Adipocyte (in vitro differentiated cells): ENCODE data around the gene PDE4D.

Experiments
- DNase-seq: peaks from one replicate; pipeline ENCODE4 v3.0.0-alpha.2; 2015; ENCODE audit warnings: low read depth
- H3K27me3 ChIP-seq: replicated peaks from 2 replicates; pipeline ENCODE4 v1.7.0; 2013; ENCODE audit warnings: mild to moderate bottlenecking, low read length, moderate library complexity; ENCODE audit not compliant: control insufficient read depth, insufficient read depth
- H3K36me3 ChIP-seq: 2 replicates; pipeline ENCODE4 v1.7.0; 2013; ENCODE audit warnings: low read length, mild to moderate bottlenecking, moderate library complexity; ENCODE audit not compliant: control insufficient read depth, insufficient read depth, severe bottlenecking
- H3K4me1 ChIP-seq: 2 replicates; pipeline ENCODE4 v1.7.0; 2013; ENCODE audit warnings: mild to moderate bottlenecking, low read length, moderate library complexity; ENCODE audit not compliant: control insufficient read depth, insufficient read depth
- H3K4me3 ChIP-seq: 2 replicates; pipeline ENCODE4 v1.7.0; 2013; ENCODE audit warnings: mild to moderate bottlenecking, low read length, moderate library complexity
- H3K9ac ChIP-seq: 2 replicates; pipeline ENCODE4 v1.7.0; 2013; ENCODE audit warnings: mild to moderate bottlenecking, low read length, moderate library complexity
- H3K9me3 ChIP-seq: 2 replicates; pipeline ENCODE4 v1.7.0; 2013; ENCODE audit warnings: mild to moderate bottlenecking, low read length, moderate library complexity; ENCODE audit not compliant: control insufficient read depth

Gene PDE4D

GRCh38 chr5:59276325-59276675, 617.2 kb downstream of the PDE4D start:
- DNase-seq, result no peak
- H3K4me3 ChIP-seq, result peak overlapping the region; percentile 83

DNA sequence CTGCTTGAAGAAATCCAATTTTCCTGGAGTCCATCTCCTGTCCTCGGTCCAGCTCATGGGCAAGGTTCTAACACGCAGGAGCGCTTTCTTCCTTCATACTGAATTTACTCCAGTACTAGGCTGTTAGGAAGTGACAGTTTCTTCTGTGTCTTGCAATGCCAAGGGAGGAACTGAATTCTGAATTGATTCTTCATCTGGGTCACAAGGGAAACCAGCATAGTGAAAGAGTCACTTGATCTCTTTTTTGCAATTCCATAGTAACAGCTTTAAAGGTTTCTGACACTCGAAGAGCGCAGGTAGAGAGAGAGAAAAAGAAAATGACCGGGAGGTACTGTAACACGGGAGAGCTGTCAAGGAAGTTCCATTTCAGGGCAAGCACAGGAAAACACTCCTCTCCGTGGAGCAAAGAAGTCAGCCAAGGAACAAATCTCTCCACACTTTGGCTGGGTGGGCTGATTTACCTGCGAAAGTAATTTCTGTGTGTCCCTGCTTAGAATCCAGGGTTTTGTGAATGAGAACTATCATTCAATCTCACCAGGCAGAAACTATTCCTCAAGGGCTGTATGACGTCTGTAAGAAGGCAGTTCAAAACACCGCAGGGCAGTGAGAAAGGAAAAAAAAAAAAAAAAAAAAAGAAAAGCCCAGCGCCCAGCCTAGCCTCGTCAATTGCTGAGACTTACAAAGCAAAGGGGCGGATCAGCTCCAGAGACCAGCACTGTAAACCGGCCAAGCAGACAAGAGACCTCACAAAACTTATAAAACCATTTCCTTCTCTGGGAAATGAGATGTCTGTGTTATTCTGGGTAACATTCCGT, 617.8 kb downstream of the PDE4D start:
- Histone ChIP-seq H3K27me3 (no peaks in the 10 kb centered on the region), H3K36me3 (no peaks in the 10 kb centered on the region), H3K9me3 (no peaks in the 10 kb centered on the region), H3K4me3 (peak overlapping the region; percentile 83), H3K9ac (peak overlapping the region; percentile 1), H3K4me1 (peaks cover 18% of the 10 kb centered on the region)
- DNase-seq, result peak; percentile 36

More at GRCh38 chr5:59276325-59276675, 617.2 kb downstream of the PDE4D start:
- Histone ChIP-seq H3K4me1 (peaks cover 18% of the 10 kb centered on the region), H3K36me3 (no peaks in the 10 kb centered on the region), H3K9ac (no peak overlapping the region), H3K9me3 (no peaks in the 10 kb centered on the region), H3K27me3 (no peaks in the 10 kb centered on the region)

DNA sequence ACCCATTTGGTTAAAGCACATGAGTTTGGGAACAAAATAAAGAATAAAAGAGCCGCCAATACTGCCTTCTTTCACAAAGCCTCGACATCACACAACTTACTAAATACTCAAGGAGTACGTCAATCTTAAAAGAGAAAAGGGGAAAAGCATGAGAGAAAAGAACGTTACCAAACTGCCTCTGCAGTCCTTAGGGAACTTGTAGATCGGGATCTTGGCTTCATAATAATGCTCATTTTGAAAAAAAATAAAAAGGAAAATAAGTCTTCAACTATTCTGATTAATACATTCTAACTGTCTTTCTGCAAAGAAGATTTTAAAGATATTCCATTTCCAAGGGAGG, 618.4 kb downstream of the PDE4D start:
- no peak for DNase-seq
- Histone ChIP-seq H3K36me3 (no peaks in the 10 kb centered on the region), H3K9me3 (no peaks in the 10 kb centered on the region), H3K4me1 (peaks cover 18% of the 10 kb centered on the region), H3K4me3 (peak overlapping the region; percentile 83), H3K27me3 (no peaks in the 10 kb centered on the region), H3K9ac (no peak overlapping the region)

- DNase-seq, result no peak
- Histone ChIP-seq H3K4me1 (peaks cover 18% of the 10 kb centered on the region), H3K4me3 (no peak overlapping the region), H3K36me3 (no peaks in the 10 kb centered on the region), H3K9ac (no peak overlapping the region), H3K9me3 (no peaks in the 10 kb centered on the region), H3K27me3 (no peaks in the 10 kb centered on the region)
Observed at GRCh38 chr5:59274106-59274636, 619.4 kb downstream of the PDE4D start.

DNA sequence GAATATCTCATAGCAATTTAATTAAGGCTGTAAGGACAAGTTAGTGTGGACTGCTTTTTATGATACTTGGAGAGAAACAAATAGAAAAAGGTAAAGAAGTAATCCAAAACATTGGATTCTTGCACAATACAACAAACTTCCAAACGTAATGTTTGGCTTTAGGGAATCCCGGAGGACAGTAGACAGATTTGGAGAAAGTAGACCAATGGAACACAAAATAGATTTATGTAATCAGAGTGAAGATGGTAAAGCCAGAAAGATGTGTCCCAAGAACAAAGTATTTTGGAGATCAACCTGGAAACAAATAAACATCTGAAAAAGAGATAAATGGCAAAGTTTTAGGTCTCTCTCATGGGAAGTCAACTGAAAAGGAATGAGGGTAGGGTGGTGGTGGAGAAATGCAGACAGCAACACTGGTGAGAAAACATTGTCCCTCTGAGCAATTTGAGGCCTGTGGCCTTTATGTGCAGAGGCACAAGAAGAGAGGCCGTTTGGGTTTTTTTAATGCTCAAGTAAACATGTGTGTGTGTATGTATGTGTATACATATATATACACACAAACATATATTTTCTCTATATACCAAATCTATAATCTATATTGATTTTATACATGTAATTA, 620.6 kb downstream of the PDE4D start:
- no peak overlapping the region for H3K4me3 ChIP-seq
- H3K4me1 ChIP-seq, result peaks cover 18% of the 10 kb centered on the region
- no peaks in the 10 kb centered on the region for H3K27me3 ChIP-seq
- H3K36me3 ChIP-seq, result no peaks in the 10 kb centered on the region
- DNase-seq, result no peak
- H3K9me3 ChIP-seq, result no peaks in the 10 kb centered on the region
- H3K9ac ChIP-seq, result no peak overlapping the region

- no peaks in the 10 kb centered on the region for H3K9me3 ChIP-seq
- no peaks in the 10 kb centered on the region for H3K36me3 ChIP-seq
- H3K9ac ChIP-seq, result no peak overlapping the region
- DNase-seq, result no peak
- no peaks in the 10 kb centered on the region for H3K4me1 ChIP-seq
- no peak overlapping the region for H3K4me3 ChIP-seq
- no peaks in the 10 kb centered on the region for H3K27me3 ChIP-seq
Observed at GRCh38 chr5:59268756-59269415, 624.6 kb downstream of the PDE4D start.

DNA sequence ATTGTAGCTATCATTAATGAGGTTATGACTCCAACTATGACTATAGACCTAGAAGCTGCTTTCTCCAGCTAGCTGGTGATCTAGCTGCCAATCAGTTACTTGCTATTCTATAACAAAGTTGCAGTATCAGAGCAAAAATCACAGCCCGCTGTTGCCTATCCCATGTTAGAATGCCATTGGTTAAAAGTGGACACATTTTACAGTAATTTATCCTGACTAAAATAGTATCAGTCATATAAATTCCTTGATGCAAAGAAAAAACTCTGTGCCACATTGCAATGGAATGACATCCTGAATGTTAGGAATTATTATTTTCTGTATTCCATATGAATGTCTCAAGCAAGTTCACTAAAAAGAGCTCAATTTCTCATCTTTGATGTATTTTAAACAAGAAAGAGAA, 626.5 kb downstream of the PDE4D start:
- H3K9me3 ChIP-seq, result no peaks in the 10 kb centered on the region
- H3K9ac ChIP-seq, result no peak overlapping the region
- no peaks in the 10 kb centered on the region for H3K27me3 ChIP-seq
- DNase-seq, result no peak
- no peak overlapping the region for H3K4me3 ChIP-seq
- no peaks in the 10 kb centered on the region for H3K36me3 ChIP-seq
- no peaks in the 10 kb centered on the region for H3K4me1 ChIP-seq

DNA sequence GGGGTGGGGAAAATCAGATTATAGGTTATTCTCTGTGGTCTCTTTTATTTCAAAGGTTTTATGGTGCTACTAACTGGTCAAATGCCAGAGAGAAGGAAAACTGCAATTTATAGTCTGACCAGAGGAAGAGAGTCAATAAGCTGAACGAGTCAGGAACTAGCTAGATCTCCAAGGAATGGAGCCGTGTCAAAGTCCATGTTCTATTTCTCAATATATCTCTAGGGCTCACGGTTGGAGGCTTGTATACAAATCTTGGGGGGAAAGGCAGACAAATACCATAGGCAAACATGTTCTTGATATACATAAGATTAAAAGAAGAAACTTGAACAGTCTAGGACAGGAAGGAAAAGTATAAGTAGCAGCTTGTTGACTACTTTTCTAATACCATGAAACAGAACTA, 627.1 kb downstream of the PDE4D start:
- no peaks in the 10 kb centered on the region for H3K36me3 ChIP-seq
- no peaks in the 10 kb centered on the region for H3K9me3 ChIP-seq
- no peak overlapping the region for H3K9ac ChIP-seq
- no peak overlapping the region for H3K4me3 ChIP-seq
- no peaks in the 10 kb centered on the region for H3K4me1 ChIP-seq
- H3K27me3 ChIP-seq, result no peaks in the 10 kb centered on the region
- DNase-seq, result no peak

DNA sequence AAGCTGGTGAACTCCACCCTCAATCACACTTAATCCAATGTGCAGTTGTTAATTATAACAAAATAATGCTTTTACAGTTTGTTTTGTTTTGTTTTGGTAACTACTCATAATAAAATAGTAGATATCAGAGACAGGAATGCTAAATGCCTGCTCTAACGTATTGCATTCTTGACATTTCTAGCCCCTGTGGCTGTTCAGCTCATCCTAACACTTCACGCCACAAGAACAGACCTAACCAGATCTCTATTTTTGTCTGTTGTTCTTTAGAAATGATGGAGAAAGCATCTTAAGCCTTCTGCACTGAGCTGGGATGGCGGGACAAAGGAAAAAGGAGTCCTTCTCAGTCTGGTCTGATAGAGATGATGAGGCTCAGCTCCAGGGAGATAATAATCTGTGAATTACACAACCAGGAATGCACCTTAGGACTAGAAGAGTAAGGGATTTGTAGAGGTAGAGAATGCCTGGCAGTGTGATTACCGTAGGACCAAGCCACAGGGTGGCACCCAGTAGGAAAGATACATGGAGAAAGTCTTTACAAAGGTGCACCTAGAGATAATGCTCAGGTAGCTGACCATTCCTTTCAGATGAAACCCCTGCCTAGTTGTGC, 628.8 kb downstream of the PDE4D start:
- Histone ChIP-seq H3K27me3 (no peaks in the 10 kb centered on the region), H3K36me3 (no peaks in the 10 kb centered on the region), H3K9ac (no peak overlapping the region), H3K4me3 (no peak overlapping the region), H3K4me1 (no peaks in the 10 kb centered on the region), H3K9me3 (no peaks in the 10 kb centered on the region)
- no peak for DNase-seq

DNA sequence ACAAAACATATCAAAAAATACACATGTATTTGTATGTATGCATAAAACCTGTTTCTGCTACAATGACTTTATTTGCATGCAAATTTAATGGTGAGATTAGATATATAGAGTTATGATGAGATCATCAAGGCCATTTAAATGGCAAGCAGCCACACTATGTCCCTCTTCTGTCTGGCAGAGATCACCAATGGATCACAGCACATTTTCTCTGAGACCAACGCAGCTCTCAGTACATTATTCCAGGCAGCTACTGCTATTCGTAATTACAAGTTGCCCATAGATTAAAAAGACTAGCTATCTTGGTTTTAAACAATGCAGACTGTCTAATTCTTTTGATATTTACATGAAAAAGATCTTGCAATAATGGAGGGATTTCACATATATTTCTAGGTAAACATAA, 629.5 kb downstream of the PDE4D start:
- Histone ChIP-seq H3K4me1 (no peaks in the 10 kb centered on the region), H3K4me3 (no peak overlapping the region), H3K36me3 (no peaks in the 10 kb centered on the region), H3K9me3 (no peaks in the 10 kb centered on the region), H3K9ac (no peak overlapping the region), H3K27me3 (no peaks in the 10 kb centered on the region)
- DNase-seq, result no peak

DNA sequence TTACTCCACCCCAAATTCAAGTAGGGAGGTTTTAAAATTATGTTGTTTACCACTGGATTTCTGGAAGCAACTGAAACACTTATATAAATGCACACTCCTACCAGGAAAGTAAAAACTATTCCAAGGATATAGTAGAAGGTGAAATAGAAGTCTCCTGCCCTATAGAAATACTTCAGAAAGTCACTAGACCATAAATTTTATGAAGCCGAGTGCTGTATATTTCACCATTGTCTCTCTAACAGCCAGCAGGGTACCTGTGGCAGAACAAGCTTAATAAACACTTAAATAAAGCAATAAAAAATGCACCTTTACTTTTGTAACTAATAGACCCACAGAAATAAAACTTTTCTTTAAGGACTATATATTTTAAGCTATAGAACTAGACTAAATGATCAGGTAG, 631.6 kb downstream of the PDE4D start:
- DNase-seq, result no peak
- Histone ChIP-seq H3K36me3 (no peaks in the 10 kb centered on the region), H3K4me1 (no peaks in the 10 kb centered on the region), H3K4me3 (no peak overlapping the region), H3K9ac (no peak overlapping the region), H3K9me3 (no peaks in the 10 kb centered on the region), H3K27me3 (no peaks in the 10 kb centered on the region)
